DOHH2 (cell line): ENCODE results near the gene OXSR1.

Source experiments
- CTCF ChIP-seq: fragments of 200-600 bp; sonication (generic); IDR thresholded peaks from one replicate; pipeline ENCODE4 v1.5.1; 2014; ENCODE audit warnings: antibody characterized with exemption, mild to moderate bottlenecking, low read depth, low read length; ENCODE audit not compliant: poor library complexity, severe bottlenecking
- EZH2phosphoT487 ChIP-seq: fragments of 200-600 bp; sonication (generic); IDR thresholded peaks from 2 replicates; pipeline ENCODE4 v1.6.1; 2017; ENCODE audit warnings: borderline replicate concordance, mild to moderate bottlenecking, antibody characterized with exemption, low read length, moderate library complexity, mixed read lengths

GRCh38 chr3:38186781-38187180 is 21.4 kb downstream of the OXSR1 start:
- no peak for TF ChIP-seq CTCF
- TF ChIP-seq EZH2phosphoT487, result no peak
